ENCODE measurements around the gene ZBTB7C. TPM values are rescaled to one million over a fixed set of nuclear protein-coding genes. Genes with fewer than 3 reads are reported as not detected.

Gene ZBTB7C
- total and polyA plus RNA-seq, 2 of the 8 experiments (the other 6 are each of a cell fraction or from before 2014, with no cell fraction given): 0.15 to 0.45 TPM

GRCh38 chr18:48456838-48457237 lies 47.7 kb upstream of the ZBTB7C start:
- Histone ChIP-seq H2BK15ac (ENCODE audit: low read length) (no peak overlapping the region), H2BK120ac (replicated peaks; ENCODE audit: low read depth, low read length) (no peak overlapping the region), H3K18ac (ENCODE audit: extremely low read depth, low read length) (no peak overlapping the region), H3K9ac (replicated peaks in 1 of 4; ENCODE audit: extremely low read depth in 1 of 4, low read depth in 3 of 4, low read length in 3 of 4) (no peak overlapping the region), H2AFZ (ENCODE audit: low read length) (no peak overlapping the region), H3K4me1 (replicated peaks in 1 of 4; ENCODE audit: control insufficient read depth in 3 of 4, insufficient read depth in 4 of 4, low read length in 3 of 4) (no peaks in the 10 kb centered on the region; a peak in 1 of 7 replicates), H3K79me1 (ENCODE audit: low read depth, low read length) (no peaks in the 10 kb centered on the region), H3K4ac (replicated peaks; ENCODE audit: insufficient read length, low read depth, low read length) (no peak overlapping the region), H3K14ac (ENCODE audit: insufficient read length) (no peak overlapping the region), H4K20me1 (replicated peaks in 1 of 2; ENCODE audit: control insufficient read depth in 1 of 2, insufficient read depth in 2 of 2, low read length in 2 of 2) (no peaks in the 10 kb centered on the region), H3K27me3 (replicated peaks in 1 of 4; ENCODE audit: control insufficient read depth in 3 of 4, extremely low read depth in 1 of 4, insufficient read depth in 3 of 4, low read length in 3 of 4) (no peaks in the 10 kb centered on the region), H2AK5ac (ENCODE audit: low read depth, low read length) (no peak overlapping the region), H3K36me3 (ENCODE audit: control insufficient read depth in 2 of 4, insufficient read depth in 4 of 4, low read length in 3 of 4) (no peaks in the 10 kb centered on the region), H3K56ac (replicated peaks; ENCODE audit: insufficient read length, low read depth, low read length) (no peak overlapping the region), H3K23ac (ENCODE audit: insufficient read length) (no peak overlapping the region), H4K5ac (ENCODE audit: insufficient read length, low read depth, low read length) (no peak overlapping the region), H2BK12ac (ENCODE audit: low read depth, low read length) (no peak overlapping the region), H3K79me2 (ENCODE audit: control insufficient read depth in 1 of 2, insufficient read depth in 2 of 2, low read length in 2 of 2) (no peaks in the 10 kb centered on the region), H3K27ac (ENCODE audit: low read depth, low read length) (no peak overlapping the region), H2BK5ac (ENCODE audit: low read depth, low read length) (no peak overlapping the region), H3K4me3 (ENCODE audit: extremely low read depth in 1 of 4, insufficient read depth in 2 of 4, low read depth in 3 of 4, low read length in 4 of 4) (no peak overlapping the region), H4K91ac (replicated peaks; ENCODE audit: insufficient read length, low read length) (no peak overlapping the region), H3K4me2 (ENCODE audit: insufficient read depth in 1 of 2, low read depth in 2 of 2, low read length in 2 of 2) (no peak overlapping the region), H4K8ac (ENCODE audit: extremely low read depth, insufficient read depth, low read length) (no peak overlapping the region), H3K9me3 (ENCODE audit: insufficient read depth in 2 of 2, low read depth in 1 of 2, low read length in 1 of 2) (no peaks in the 10 kb centered on the region), H2BK20ac (ENCODE audit: low read length) (no peak overlapping the region), H3K23me2 (ENCODE audit: low read depth, low read length) (no peaks in the 10 kb centered on the region)
- TF ChIP-seq BCL11A (IDR thresholded peaks at IDR 0.05; ENCODE audit: low read depth in 2 of 2, low read length in 2 of 2) (no peak), GTF2F1 (IDR thresholded peaks at IDR 0.05; ENCODE audit: borderline replicate concordance, low read depth, low read length) (no peak), EZH2 (IDR thresholded peaks at IDR 0.05; ENCODE audit: low read depth, low read length, severe bottlenecking) (no peak), EGR1 (IDR thresholded peaks at IDR 0.05; ENCODE audit: borderline replicate concordance, low read depth, low read length) (no peak), YY1 (IDR thresholded peaks at IDR 0.05; ENCODE audit: low read depth, low read length) (no peak)
- FAIRE-seq (no peak), DNase-seq (ENCODE audit: low read depth in 1 of 2, low spot score in 2 of 2) (no peak)
- CTCF ChIA-PET (ENCODE audit: partially characterized antibody): interaction anchor here (0.7 to 6.4 kb wide), 12 partner anchors 8 to 433 kb away, joined by 3 to 57 read pairs (median 4); no protein-coding TSS in a partner anchor
- POLR2A ChIA-PET (ENCODE audit: partially characterized antibody): no interaction called here
- WGBS, 2 experiments (ENCODE audit: extremely low coverage in 1 of 2, insufficient coverage in 1 of 2, insufficient read length in 1 of 2, insufficient replicate concordance in 2 of 2, low coverage in 1 of 2, low lambda C conversion rate in 2 of 2, missing lambda C conversion rate in 1 of 2): 84% methylated on average over 9 of the region's 9 CpGs; no CpG with 5 or more reads in 1 of the 2 experiments
